Glutamatergic neuron (in vitro differentiated cells): ENCODE data around the gene SSR1. TPM values are rescaled to one million over a fixed set of nuclear protein-coding genes. Genes with fewer than 3 reads are reported as not detected.

ENCODE experiments used
- DNase-seq: peaks from one replicate; pipeline ENCODE4 v3.0.0; 2022
- H3K27ac Mint-ChIP-seq: one replicate; pipeline ENCODE4 v1.8.0; 2020; ENCODE audit warnings: mild to moderate bottlenecking, mixed read lengths, inconsistent platforms; ENCODE audit not compliant: unreplicated experiment
- H3K27me3 Mint-ChIP-seq: one replicate; pipeline ENCODE4 v1.8.0; 2020; ENCODE audit warnings: mild to moderate bottlenecking, moderate library complexity, mixed read lengths, inconsistent platforms; ENCODE audit not compliant: unreplicated experiment
- H3K36me3 Mint-ChIP-seq: one replicate; pipeline ENCODE4 v1.8.0; 2020; ENCODE audit warnings: mild to moderate bottlenecking, mixed read lengths, inconsistent platforms; ENCODE audit not compliant: unreplicated experiment
- H3K4me1 Mint-ChIP-seq: one replicate; pipeline ENCODE4 v1.8.0; 2020; ENCODE audit warnings: mild to moderate bottlenecking, low read depth, mixed read lengths, inconsistent platforms; ENCODE audit not compliant: unreplicated experiment
- H3K4me3 Mint-ChIP-seq: one replicate; pipeline ENCODE4 v1.8.0; 2020; ENCODE audit warnings: mild to moderate bottlenecking, mixed read lengths, inconsistent platforms; ENCODE audit not compliant: unreplicated experiment
- H3K9me3 Mint-ChIP-seq: one replicate; pipeline ENCODE4 v1.8.0; 2020; ENCODE audit warnings: mild to moderate bottlenecking, moderate library complexity, mixed read lengths, inconsistent platforms; ENCODE audit not compliant: unreplicated experiment
- CTCF ChIP-seq: fragments of 200-600 bp; sonication (generic); IDR thresholded peaks from one replicate; pipeline ENCODE4 v1.5.0; 2021; ENCODE audit not compliant: partially characterized antibody, unreplicated experiment
- total RNA-seq: library from RNA; stranded (reverse); fragmentation: NEBNext Ultra II Directional; extraction: Animal tissue kit (Norgen Biotek cat#: 25700); gene quantifications from one replicate; pipeline ENCODE4 v1.2.1, GENCODE V29; 2021; ENCODE audit not compliant: unreplicated experiment

SSR1 gene
- total RNA-seq, 1 donor from 2014 or later: 113 TPM

GRCh38 chr6:7334685-7335084 is 21.7 kb upstream of the SSR1 start:
- H3K9me3 Mint-ChIP-seq: peaks cover 3% of the 10 kb centered on the region
- no peaks in the 10 kb centered on the region for H3K36me3 Mint-ChIP-seq
- no peak overlapping the region for H3K4me3 Mint-ChIP-seq

GRCh38 chr6:7332090-7332745 is 19.2 kb upstream of the SSR1 start:
- peaks cover 5% of the 10 kb centered on the region for H3K4me1 Mint-ChIP-seq
- no peak overlapping the region for H3K27ac Mint-ChIP-seq
- no peaks in the 10 kb centered on the region for H3K36me3 Mint-ChIP-seq
- no peak for DNase-seq
- H3K27me3 Mint-ChIP-seq: peaks cover 2% of the 10 kb centered on the region
- no peak overlapping the region for H3K4me3 Mint-ChIP-seq
- no peak for TF ChIP-seq CTCF
- H3K9me3 Mint-ChIP-seq: peaks cover 3% of the 10 kb centered on the region

More at GRCh38 chr6:7334685-7335084, 21.7 kb upstream of the SSR1 start:
- TF ChIP-seq CTCF: no peak
- Mint-ChIP-seq H3K4me1 (peaks cover 5% of the 10 kb centered on the region), H3K27ac (no peak overlapping the region), H3K27me3 (peaks cover 2% of the 10 kb centered on the region)
- no peak for DNase-seq

GRCh38 chr6:7331452-7331851 is 18.5 kb upstream of the SSR1 start:
- no peak overlapping the region for H3K4me3 Mint-ChIP-seq
- H3K36me3 Mint-ChIP-seq: no peaks in the 10 kb centered on the region
- H3K27ac Mint-ChIP-seq: no peak overlapping the region
- H3K27me3 Mint-ChIP-seq: peaks cover 2% of the 10 kb centered on the region
- peaks cover 5% of the 10 kb centered on the region for H3K4me1 Mint-ChIP-seq
- peaks cover 3% of the 10 kb centered on the region for H3K9me3 Mint-ChIP-seq
- DNase-seq: no peak
- no peak for TF ChIP-seq CTCF

- Mint-ChIP-seq H3K4me1 (peaks cover 5% of the 10 kb centered on the region), H3K27ac (no peak overlapping the region), H3K36me3 (no peaks in the 10 kb centered on the region), H3K4me3 (no peak overlapping the region), H3K27me3 (no peaks in the 10 kb centered on the region), H3K9me3 (peaks cover 3% of the 10 kb centered on the region)
- no peak for TF ChIP-seq CTCF
- no peak for DNase-seq
These were observed 15.2 kb upstream of the SSR1 start for GRCh38 chr6:7328243-7328642.

- H3K4me1 Mint-ChIP-seq: no peaks in the 10 kb centered on the region
- H3K27ac Mint-ChIP-seq: no peak overlapping the region
- H3K4me3 Mint-ChIP-seq: no peak overlapping the region
- no peaks in the 10 kb centered on the region for H3K36me3 Mint-ChIP-seq
- no peaks in the 10 kb centered on the region for H3K9me3 Mint-ChIP-seq
- TF ChIP-seq CTCF: no peak
- no peaks in the 10 kb centered on the region for H3K27me3 Mint-ChIP-seq
- no peak for DNase-seq
These were observed 12.8 kb upstream of the SSR1 start for GRCh38 chr6:7325750-7326149.
